HL-60 (cell line): Measurements from ENCODE around the gene TOMM22.

Experiments used
- GABPA ChIP-seq: IDR thresholded peaks from 2 replicates; pipeline ENCODE4 v1.6.1; 2012; ENCODE audit warnings: low read depth
- POLR2AphosphoS5 ChIP-seq: IDR thresholded peaks from 2 replicates; pipeline ENCODE4 v1.6.1; 2012; ENCODE audit warnings: low read depth
- REST ChIP-seq: IDR thresholded peaks from 2 replicates; pipeline ENCODE4 v1.6.1; 2012; ENCODE audit warnings: low read depth; ENCODE audit not compliant: insufficient replicate concordance
- TF ChIP-seq, protein P1 (sequence below): IDR thresholded peaks from one replicate; pipeline ENCODE4 v1.5.1; 2011; ENCODE audit warnings: low read length, control low read depth, inconsistent platforms; ENCODE audit not compliant: insufficient read depth

GRCh38 chr22:38727530-38728451 lies 46.0 kb downstream of the TOMM22 start:
- TF ChIP-seq, protein P1, sequence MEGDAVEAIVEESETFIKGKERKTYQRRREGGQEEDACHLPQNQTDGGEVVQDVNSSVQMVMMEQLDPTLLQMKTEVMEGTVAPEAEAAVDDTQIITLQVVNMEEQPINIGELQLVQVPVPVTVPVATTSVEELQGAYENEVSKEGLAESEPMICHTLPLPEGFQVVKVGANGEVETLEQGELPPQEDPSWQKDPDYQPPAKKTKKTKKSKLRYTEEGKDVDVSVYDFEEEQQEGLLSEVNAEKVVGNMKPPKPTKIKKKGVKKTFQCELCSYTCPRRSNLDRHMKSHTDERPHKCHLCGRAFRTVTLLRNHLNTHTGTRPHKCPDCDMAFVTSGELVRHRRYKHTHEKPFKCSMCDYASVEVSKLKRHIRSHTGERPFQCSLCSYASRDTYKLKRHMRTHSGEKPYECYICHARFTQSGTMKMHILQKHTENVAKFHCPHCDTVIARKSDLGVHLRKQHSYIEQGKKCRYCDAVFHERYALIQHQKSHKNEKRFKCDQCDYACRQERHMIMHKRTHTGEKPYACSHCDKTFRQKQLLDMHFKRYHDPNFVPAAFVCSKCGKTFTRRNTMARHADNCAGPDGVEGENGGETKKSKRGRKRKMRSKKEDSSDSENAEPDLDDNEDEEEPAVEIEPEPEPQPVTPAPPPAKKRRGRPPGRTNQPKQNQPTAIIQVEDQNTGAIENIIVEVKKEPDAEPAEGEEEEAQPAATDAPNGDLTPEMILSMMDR: no peak
- TF ChIP-seq POLR2AphosphoS5: no peak
- TF ChIP-seq GABPA: no peak
- no peak for TF ChIP-seq REST
